ENCODE measurements around the gene TAF11. TPM values are rescaled to one million over a fixed set of nuclear protein-coding genes. Genes with fewer than 3 reads are reported as not detected.

TAF11 gene
- total RNA-seq, 1 donor from 2014 or later: 11.3 TPM

GRCh38 chr6:34920097-34920496 lies 32.3 kb upstream of the TAF11 start:
- intact Hi-C loops (cut with DNase I): no loop called here
- TF ChIP-seq CTCF (IDR thresholded peaks at IDR 0.05) (no peak), POLR2A (IDR thresholded peaks at IDR 0.05) (no peak), POLR2AphosphoS5 (IDR thresholded peaks at IDR 0.05; ENCODE audit: insufficient read depth in 1 of 2, low read depth in 1 of 2) (no peak)
- Histone ChIP-seq H3K36me3 (no peaks in the 10 kb centered on the region), H3K4me3 (no peak overlapping the region), H3K27ac (no peak overlapping the region), H3K9me3 (no peaks in the 10 kb centered on the region), H3K4me1 (peaks cover 18% of the 10 kb centered on the region), H3K27me3 (no peaks in the 10 kb centered on the region)
- no peak for DNase-seq (ENCODE audit: extremely low spot score in 2 of 2)

DNA sequence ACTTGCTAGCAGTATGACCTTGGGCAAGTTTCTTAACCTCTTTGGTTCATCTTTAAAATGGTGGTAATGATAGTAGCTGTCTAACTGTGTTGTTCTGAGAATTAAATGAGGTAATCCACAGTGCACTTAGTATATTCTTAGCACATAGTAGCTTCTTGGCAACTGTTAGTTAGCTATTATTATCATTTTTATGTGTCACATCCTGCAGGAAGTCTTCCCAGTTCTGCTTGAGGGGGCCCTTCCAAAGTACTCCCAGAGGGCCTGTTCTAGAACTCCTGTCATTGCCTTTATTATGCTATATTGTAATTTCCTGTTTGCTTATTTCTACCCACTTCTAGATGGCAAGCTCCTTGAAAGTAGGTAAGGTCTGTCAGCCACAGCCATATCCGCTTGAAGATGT lies 31.8 kb upstream of the TAF11 start:
- TF ChIP-seq POLR2A (IDR thresholded peaks at IDR 0.05): no peak
- TF ChIP-seq CTCF (IDR thresholded peaks at IDR 0.05): no peak
- TF ChIP-seq POLR2AphosphoS5 (IDR thresholded peaks at IDR 0.05; ENCODE audit: insufficient read depth in 1 of 2, low read depth in 1 of 2): no peak
- Histone ChIP-seq H3K9me3 (no peaks in the 10 kb centered on the region), H3K4me3 (no peak overlapping the region), H3K36me3 (no peaks in the 10 kb centered on the region), H3K27ac (no peak overlapping the region), H3K27me3 (no peaks in the 10 kb centered on the region), H3K4me1 (peaks cover 18% of the 10 kb centered on the region)
- intact Hi-C loops (cut with DNase I): no loop called here
- DNase-seq (ENCODE audit: extremely low spot score in 2 of 2): no peak

DNA sequence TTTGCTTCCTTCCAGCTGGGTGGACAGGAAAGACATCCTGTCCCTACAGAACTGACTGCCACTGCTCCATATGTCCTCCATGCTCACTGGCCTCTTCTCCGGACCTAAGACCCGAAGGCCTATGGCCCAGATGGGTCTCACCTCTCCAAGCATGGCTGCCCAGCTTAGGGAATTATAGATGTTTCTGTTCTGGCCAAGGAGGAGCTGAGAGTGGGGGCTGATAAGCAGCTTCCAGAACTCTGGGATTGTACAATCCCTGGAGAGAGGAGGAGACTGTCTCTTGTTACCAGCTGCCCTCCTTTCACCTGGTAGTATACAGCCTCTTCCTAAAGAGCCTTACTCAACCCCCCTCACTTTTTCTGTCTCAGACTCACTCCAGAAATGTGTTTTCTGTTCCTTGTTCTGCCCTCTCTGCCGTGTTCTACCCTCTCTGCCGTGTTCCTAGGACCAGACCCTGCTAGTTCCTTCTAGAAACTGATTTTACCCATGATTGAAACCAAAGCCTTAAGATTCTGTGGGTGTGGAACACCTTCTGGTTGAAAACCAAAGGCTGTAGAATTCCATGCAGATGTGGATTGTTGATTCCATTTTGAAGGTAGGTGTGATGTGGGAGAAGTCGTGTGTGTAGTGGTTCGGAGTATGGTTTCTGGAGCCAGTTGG lies 29.9 kb upstream of the TAF11 start:
- H3K27me3 ChIP-seq: no peaks in the 10 kb centered on the region
- H3K36me3 ChIP-seq: no peaks in the 10 kb centered on the region
- peak overlapping the region; percentile 19 for H3K27ac ChIP-seq
- no peaks in the 10 kb centered on the region for H3K9me3 ChIP-seq
- TF ChIP-seq CTCF (IDR thresholded peaks at IDR 0.05): no peak
- H3K4me1 ChIP-seq: peaks cover 18% of the 10 kb centered on the region
- no peak for DNase-seq (ENCODE audit: extremely low spot score in 2 of 2)
- intact Hi-C loops (cut with DNase I): no loop called here
- H3K4me3 ChIP-seq: no peak overlapping the region

DNA sequence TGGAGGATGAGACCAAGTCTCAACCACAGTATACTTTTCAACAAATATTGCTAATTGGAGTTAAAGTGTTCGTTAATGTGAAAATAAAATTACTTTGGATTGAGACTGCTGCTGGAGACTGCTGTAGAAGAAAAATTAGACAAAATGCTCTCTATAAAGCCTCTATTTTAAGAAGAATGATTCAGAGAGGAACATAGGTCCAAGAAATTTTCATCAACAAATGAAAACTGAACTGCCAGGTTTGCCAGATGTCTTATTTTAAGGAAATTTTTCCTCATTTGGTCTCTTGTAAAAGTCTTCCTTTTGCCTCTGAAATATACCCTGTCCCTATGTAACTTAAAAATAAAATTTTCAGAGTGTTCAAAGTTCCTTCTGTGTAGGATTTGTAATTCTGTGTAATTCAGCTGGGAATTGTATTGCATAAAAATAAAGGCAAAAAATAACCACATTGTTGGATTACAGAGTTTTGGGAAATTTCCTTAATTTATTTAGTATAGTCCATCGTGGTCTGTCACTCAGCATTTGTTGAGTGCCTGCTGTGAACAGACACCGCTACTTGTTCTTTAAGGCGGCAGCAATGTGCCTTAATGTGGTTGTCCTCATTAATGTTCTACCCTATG lies 28.6 kb upstream of the TAF11 start:
- peak overlapping the region; percentile 63 for H3K27ac ChIP-seq
- peaks cover 22% of the 10 kb centered on the region for H3K4me1 ChIP-seq
- peak in 1 of 2 donors; percentile 47 for TF ChIP-seq POLR2AphosphoS5 (IDR thresholded peaks at IDR 0.05; ENCODE audit: insufficient read depth in 1 of 2, low read depth in 1 of 2)
- no peak for TF ChIP-seq POLR2A (IDR thresholded peaks at IDR 0.05)
- no peak for TF ChIP-seq CTCF (IDR thresholded peaks at IDR 0.05)
- H3K4me3 ChIP-seq: no peak overlapping the region
- no peaks in the 10 kb centered on the region for H3K9me3 ChIP-seq
- no peaks in the 10 kb centered on the region for H3K36me3 ChIP-seq
- no peaks in the 10 kb centered on the region for H3K27me3 ChIP-seq
- DNase-seq (ENCODE audit: extremely low spot score in 2 of 2): no peak
- intact Hi-C loops (cut with DNase I): no loop called here

- intact Hi-C loops (cut with DNase I): no loop called here
- Histone ChIP-seq H3K36me3 (no peaks in the 10 kb centered on the region), H3K27me3 (no peaks in the 10 kb centered on the region), H3K9me3 (no peaks in the 10 kb centered on the region), H3K27ac (no peak overlapping the region), H3K4me1 (peaks cover 22% of the 10 kb centered on the region), H3K4me3 (no peak overlapping the region)
- TF ChIP-seq POLR2A (IDR thresholded peaks at IDR 0.05): no peak
- no peak for TF ChIP-seq CTCF (IDR thresholded peaks at IDR 0.05)
- no peak for TF ChIP-seq POLR2AphosphoS5 (IDR thresholded peaks at IDR 0.05; ENCODE audit: insufficient read depth in 1 of 2, low read depth in 1 of 2)
- no peak for DNase-seq (ENCODE audit: extremely low spot score in 2 of 2)
These were observed 26.5 kb upstream of the TAF11 start for GRCh38 chr6:34914358-34914757.

All from vagina (tissue), 2 donors.